ENCODE measurements around the gene TKT. TPM values are rescaled to one million over a fixed set of nuclear protein-coding genes. Genes with fewer than 3 reads are reported as not detected.

TKT gene
- total RNA-seq, 1 donor from 2014 or later, result 416 TPM

DNA sequence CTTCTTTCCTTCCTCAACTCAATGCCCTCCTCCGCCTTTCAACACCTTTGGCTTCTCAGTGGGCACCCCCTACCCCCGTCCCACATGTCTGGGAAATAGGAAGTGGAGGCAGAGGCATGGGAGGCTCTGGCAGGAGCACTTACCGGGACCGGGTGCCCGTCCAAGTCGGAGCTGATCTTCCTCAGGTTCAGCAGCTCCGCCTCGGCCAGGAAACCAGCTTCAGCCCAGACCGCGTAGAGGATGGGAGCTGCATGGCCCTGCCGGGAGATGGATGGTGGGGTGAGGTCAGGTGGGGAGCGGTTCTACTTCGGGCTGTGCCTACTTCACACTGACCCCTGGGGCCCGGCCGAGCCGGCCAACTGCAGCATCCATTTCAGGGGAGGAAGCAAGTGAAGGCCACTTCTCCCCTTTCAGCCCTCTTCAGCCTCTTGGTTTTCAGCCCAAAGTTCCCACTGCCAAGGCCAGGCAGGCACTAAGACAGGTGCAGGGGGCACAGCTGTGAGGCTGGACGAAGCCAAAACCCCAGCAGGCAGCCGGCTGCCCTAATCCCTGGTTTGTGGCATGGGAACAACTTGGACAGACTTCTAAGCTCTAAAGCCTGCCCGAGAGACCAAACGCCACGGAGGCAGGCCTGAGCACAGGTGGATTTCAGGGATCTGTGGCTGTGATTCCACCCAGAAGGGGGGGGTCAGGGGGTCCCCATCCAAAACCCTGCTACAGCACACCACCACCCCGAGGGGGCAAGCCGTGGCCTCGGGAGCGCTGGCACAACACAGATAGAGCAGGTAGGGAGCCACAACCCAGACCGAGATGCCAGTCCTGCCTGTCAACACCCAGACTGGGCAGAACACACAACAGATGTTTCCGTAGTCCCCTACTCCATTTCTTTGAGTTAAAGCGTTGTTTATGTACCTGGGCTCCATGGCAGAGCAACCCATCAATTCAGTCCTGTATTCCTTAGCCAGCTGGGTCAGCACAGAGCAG, 14.5 kb downstream of the TKT start:
- no peak for DNase-seq (ENCODE audit: low spot score)

DNA sequence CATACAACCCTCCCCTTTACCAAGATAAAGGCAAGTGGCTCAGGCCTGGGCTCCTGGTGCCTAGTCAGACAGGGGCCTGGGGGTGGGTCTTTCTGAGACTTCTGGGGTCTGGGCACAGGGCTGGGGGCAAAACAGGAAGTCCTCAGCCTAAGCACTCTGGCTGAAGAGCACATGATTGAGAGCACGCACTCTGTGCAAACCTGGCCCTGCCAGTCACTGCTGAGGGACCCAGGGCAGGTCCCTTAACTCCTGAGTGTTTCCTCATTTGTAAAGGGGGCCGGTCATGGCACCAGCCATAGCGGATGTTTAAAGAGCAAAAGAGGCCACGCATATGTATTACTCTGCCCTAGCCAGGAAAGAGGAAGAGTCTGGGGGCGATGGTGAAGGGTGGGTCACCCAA, 16.0 kb downstream of the TKT start:
- DNase-seq (ENCODE audit: low spot score), result no peak

DNA sequence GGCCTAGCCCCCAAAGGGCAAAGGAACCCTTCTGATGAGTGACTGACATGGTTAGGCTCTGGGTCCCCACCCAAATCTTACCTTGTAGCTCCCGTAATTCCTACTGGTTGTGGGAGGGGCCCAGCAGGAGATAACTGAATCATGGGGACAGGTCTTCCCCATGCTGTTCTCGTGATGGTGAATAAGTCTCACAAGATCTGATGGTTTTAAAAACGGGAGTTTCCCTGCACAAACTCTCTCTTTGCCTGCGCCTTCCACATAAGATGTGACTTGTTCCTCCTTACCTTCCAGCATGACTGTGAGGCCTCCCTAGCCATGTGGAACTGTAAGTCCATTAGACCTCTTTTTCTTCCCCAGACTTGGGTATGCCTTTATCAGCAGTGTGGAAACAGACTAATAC, 16.9 kb downstream of the TKT start:
- DNase-seq (ENCODE audit: low spot score), result no peak

DNA sequence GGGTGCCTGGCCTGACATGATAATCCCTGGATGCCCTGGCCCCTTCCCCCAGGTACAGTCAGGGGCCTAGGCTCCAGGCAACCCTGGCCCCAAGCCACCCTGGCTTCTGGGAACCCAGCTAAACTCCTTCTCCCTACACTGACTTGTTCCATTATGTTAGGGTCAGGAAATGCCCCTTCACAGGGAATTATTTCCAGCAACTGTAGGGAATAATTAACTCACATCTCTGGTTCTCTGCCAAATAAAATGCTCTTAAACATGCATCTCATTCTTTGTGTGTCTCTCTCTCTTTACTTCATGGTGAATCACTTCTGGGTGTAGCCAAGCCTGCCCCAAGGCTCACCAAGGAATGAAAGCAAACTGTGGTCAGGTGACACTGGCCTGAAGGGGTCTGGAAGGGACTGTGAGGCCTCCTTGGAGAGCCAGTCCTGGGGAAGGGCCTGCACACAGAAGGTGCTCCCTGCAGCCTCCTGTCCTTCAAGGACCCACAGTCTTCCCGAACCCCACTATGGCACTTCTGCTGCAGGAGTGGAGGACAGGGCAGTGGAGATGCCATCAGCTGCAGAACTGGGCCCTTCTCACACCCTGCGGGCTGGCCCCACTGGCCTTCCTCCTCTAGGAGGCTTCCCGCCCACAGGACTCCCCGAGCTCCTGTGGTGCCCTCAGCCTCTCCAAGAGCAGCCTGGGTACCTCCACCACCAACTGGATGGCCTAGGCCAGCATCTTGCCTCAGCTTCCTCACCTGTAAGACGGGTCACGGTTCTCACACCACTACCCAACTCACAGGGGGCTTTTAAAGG, 17.6 kb downstream of the TKT start:
- DNase-seq (ENCODE audit: low spot score), result no peak

DNA sequence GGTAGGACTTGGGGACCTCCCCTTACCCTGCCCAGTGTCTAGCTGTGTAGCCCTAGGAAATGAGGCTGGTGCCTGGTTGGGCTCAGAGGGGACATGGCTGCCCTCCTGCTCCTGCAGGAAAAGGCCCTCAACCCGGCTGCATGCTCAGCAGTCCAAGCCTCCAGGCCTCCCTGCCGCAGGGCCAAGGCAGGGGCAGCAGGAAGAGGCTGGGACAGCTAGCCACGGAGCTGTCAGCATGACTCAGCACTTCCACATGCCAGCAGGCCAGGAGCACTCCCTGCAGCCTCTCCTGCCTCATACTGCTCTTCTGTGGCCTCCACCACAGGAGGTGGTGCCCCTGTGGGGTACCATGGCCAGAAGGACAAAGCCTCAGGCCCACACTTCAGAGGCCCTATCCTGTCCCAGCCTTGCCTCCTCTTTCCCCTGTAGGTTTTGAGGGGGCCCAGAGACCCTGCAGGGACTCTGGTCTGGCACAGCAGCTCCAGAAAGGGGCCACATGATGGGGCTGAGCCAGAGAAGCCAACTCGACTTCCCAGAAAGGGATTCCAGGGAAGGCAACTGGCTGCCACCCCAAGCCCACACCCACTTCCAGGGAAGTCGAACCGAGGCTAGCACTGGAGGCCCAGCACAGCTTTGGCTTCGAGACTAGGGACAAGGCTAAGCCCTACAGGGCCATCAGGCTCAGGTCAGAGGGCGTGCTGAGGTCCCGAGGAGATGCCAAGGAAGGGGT, 19.5 kb downstream of the TKT start:
- no peak for DNase-seq (ENCODE audit: low spot score)

DNA sequence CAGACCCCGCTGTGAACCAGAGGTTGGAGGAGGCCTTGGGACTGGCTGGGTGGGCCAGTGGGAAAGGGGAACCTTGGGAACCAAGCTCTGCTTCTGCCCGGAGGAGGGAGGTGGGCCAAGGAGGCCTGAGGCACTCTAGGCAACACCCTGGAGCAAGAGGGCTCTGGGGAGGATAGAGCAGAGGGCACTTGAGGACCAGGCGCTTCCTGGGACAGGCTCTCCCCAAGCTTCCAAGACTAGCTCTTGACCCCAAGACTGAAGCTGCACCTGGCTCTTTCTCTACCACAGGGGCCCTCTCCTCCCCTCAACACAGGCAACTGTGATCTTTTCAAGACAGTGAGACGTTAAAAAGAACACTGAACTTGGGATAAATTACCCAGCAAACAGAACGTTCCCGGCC, 20.3 kb downstream of the TKT start:
- no peak for DNase-seq (ENCODE audit: low spot score)

DNA sequence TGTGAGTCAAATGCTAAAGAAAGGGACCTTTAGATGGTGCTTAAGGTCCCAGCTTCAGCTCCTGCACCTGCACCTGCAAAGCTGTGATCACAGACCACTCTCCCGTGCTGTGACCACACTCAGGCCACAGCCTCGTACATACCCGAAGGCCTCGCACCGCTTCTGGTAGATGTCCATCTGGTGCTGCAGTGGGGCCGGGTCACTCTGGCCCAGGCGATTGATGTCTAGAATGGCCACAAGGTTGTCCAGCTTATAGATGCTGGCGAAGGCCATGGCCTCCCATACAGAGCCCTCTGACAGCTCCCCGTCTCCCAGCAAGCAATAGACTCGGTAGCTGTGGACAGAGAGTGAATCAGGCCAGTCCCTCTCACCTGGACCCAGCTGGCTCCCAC, 21.0 kb downstream of the TKT start:
- no peak for DNase-seq (ENCODE audit: low spot score)

DNA sequence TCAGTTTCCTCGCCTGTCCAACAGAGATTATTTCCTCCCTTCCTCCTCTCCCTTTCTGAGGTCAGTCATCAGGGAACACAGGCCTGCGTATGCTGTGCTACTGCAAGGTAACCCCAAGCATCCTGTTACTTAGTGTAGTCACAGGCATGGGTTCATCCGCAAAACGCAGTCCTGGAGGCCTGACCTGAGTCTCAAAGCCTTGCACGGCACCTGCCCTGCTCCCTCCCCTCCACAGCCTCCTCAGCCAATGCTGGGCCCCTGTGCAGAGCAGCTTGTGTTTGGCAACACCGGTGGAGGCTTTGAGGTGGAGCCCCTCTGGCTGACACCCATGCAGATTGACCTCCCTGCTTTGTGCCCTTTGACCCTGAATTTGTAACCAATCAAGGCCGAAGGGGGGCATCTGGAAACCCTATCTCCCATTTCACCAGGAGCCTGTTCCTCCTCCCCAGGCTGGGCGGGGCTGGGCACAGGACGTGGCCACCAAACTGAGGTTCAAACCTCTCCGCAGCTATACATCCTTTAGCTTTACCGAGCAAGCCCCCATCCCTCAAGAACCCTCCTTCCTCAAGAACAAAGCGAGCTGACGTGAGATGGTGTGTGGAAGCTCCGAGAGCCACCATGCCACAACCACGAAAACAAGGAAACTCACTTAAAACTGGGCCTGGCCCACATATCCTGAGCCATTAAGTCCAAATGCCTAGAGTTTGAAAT, 21.5 kb downstream of the TKT start:
- no peak for DNase-seq (ENCODE audit: low spot score)

DNA sequence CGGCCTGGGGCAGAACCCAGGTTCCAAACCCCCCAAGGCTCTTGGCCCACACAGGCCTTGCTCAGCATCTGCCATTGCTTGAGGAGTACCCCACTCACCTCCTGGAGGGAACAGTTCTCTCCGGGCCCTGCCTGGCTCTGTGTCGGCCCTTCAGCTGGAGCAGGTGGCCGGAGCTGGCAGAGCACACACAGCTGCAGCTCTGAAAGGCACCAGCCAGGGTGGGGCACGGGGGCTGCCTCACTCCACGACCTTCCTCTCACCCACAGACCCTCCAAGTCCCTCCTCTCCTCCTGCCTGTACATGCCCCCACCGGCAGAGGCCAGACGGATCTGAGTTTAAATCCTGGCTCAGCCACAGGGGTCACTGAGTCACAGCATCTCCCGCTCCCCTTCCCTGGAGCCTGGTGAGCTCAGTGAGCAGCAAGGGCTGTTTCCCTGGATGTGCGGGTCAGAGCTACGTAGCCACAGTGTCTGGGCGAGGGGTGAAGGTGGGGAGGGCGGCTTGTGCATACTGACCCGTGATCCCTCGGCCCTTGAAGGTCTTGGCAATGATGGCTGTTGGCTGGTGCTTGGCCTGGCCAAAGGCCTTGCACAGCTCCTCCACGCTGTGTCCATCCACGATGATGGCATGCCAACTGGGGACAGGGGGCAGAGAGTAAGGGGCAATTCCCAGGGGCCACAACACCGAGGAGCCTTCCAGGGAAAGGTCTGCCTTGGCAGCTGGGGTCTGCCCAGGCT, 23.0 kb downstream of the TKT start:
- no peak for DNase-seq (ENCODE audit: low spot score)

DNA sequence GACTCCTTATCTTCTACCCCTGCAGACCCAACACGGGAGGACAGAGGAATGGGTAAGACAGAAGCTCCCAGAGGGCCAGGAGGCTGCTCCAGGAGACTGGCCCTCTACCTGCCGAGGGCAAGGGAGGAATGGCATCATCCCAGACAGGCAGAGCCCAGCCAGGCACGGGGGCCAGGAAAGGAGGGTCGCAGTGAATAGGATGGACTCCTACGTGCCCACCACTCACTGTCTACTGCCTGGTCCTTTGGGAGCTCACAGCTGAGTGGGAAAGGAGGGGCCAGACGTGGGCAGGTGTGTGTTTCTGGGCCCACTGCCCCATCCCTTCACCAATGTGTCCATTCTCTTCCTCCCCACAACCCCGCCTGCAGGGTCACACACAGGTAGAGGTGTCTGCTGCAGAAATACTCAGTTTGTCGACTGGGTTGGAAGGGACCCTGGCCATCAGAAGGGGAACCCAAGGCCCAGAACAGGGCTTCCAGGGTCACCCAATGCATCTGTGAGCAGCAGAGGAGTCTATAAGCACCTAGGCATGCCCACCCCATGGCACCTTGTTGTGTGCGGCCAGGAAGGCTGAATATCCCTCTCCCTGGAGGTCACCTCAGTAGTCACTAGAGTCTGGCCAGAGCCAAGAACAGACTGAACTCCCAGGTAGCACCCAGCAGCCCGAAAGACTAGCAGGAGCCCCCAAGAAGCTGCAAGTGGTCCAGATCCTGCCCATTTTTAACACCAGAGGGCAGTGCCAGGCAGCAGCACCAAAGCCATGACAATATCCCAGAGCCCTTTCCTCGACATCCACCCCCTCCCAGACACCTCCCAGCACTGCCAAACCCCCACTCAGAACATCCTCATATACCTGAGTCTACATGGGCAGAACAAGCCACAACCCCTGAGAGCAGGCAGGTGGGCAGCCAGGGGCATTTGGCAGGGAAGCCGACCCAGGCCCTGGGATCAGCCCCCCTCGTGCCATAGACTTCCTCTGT, 24.0 kb downstream of the TKT start:
- no peak for DNase-seq (ENCODE audit: low spot score)

DNA sequence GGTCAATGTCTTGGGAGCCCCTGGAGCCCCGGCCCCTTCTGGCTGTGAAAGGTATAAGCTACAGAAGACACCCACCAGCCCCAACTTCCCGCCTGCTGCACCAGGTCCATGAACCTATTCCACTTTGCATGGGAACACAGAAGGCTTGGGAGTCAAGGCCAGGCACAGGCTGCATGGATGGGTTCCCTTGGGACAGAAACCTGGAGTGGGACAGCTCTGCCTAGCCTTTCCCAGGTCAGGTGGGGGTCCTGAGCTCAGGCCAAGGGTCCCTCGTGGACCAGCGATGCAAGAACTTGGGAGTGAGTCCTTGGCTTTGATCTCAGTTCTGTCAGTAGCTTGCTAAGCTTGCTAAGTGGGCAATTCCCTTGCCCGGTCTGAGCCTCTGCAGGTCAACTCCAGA, 25.0 kb downstream of the TKT start:
- no peak for DNase-seq (ENCODE audit: low spot score)

DNA sequence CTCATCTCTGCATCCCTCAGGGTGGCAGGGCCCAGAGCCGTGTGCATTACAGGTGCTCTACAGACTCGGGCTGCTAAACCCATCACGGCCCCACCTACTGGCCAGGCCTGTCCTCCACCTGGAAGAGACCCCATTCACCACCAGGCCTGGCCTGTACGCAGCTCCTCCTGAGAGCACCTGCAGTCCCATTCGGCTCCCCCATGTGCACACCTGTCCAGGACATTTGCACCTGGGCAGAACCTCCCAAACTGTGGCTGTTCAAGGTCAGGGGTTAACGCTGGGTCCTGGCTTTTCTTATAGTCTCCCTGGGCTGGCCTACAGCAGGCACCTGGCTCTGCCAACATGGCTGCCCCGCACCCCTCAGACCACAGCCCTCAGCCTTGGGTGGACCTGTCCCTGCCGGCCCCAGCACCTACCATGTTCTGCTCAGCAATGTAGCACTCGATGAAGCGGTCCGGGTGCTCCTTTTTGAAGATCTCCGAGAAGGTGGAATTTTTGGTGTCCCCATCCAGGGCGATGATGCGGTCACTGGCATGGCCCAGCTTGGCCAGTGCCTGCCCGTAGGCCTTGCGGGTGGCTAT, 25.7 kb downstream of the TKT start:
- no peak for DNase-seq (ENCODE audit: low spot score)

DNA sequence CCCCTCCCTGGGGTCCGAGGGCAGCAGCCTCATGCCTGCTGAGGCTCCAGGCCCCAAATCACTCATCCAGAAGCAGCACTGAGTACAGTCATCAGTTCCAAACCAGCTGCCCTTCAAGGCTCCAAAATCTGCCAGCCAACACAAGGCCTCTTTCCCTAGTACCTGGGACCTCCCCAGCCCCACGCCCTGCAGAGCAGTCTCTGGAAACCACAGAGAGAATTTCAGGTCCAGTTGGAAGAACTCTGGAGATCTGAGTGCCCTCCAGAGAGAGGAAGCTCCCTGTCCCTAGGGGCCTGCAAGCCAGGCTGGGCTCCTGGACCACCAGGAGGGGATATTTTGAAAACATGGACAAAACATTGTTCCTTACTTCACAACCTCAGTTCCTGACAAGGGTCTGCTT, 26.2 kb downstream of the TKT start:
- DNase-seq (ENCODE audit: low spot score), result no peak

DNA sequence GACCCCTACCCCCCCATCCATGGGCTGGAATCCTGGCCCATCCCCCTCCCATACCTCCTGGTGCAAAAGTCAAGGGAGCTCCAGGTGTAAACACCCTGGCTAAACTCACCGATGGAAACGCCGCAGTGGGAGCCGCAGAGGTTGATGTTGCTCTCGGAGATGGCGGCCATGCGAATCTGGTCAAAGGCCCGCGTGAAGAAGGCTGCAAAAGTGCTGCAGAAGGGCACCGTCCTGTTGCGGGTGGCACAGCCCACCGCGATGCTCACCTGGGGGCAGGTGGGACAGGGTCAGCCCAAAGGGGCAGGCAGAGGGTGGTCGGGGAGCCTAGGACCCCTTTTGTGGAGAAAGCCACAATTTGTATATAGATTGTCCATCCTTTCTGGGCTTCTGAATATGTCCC, 26.7 kb downstream of the TKT start:
- no peak for DNase-seq (ENCODE audit: low spot score)

DNA sequence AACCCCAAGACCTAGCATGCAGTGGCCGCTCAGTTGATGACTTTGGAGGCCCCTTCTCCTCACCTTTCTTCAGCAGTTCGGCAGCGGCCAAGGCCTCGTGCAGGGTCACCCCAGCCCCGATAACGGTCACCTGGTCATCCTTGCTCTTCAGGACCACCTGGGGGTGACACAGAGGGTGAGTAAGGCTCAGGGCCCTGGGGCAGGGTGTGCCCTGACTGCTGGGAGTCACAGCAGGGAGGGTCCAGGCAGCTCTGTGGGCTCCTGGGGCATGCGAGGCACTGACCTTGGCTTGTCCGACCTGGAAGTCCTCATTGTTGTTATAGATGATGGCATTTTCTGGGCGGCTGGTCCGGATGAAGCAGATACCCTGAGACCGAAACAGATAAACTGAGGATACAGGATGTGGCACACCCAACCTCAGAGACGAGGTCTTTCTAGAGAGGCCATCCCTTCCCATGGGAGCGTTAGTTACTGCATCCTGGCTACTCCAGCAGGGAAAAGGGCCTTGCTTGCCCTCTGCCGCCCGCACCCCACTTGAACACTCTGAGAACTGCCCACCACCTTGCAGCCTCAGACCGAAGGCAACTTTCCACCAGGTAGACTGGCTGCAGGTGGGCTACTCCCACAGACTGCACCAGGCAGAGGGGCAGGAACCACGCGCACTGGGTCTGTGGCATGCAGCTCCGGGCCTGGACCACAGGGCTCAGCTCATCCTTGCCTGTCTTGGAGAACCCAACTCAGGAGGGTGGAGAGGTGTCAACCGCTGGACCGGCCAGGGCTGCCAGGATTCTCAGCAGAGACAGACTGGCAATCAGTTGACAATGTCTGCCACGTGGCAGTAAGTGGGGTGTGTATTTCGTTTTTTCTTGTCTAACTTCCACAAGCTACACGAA, 27.6 kb downstream of the TKT start:
- no peak for DNase-seq (ENCODE audit: low spot score)

DNA sequence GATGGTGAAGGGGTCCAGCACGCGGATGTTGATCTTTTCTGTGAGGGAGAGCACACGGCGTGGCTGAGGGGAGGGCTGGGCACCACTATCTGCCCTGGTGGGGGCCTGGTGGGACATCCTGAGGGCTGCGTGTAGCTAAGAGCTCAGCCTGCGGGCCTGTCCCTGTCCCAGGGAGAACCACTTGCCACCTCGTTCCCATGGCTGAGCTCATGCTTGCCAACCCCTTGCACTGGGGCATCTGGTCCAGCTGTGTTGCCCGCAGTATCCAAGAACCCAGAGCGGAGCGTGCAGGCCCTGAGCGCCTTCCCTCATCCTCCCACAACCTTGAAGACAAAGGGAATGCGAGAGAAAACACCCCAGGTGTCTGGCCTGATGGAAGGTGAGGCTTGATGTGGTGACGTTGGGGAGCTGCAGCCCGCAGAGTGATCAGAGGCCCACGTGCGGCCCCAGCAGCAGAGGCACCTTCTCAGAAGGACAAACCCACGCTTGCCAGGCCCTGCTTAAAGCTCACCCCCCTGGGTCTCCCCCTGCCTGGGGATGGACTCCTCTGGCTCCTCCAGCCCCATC, 28.9 kb downstream of the TKT start:
- DNase-seq (ENCODE audit: low spot score), result no peak

DNA sequence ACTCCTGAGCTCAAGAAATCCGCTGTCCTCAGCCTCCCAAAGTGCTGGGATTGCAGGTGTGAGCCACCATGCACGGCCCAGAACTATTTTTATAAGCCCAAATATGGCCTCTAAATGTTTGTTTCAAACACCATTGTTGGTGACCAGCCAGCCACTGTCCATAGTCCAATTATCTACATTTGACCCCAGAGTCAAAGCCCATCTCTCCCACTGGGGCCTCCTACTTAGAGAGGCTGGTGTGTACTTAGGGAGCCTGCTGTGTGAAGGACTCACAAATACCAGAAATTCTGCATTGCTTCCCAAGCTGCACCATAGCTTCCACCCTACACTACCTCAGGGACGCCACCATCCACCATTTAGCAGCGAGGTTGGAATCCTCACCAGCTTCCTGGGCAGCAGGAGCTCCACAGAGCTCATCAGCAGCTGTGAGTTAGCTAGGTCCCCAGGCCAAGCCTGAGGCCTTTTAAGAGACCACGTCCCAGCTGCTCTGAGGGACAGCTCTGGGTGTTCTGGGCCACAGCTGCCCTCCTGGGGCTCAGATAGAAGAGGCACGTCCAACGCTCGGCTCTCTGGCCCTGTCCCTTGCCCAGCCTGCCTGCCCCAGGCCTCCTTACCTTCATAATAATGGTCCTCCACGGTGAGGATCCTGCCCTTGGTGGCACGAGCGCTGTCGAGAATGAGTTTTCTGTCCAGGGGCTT, 29.5 kb downstream of the TKT start:
- DNase-seq (ENCODE audit: low spot score), result no peak

Data from mesenteric fat pad (tissue), 1 donor.